HL-60 (cell line): Measurements from ENCODE around the gene PGAP1.

ENCODE experiments used
- DNase-seq, 2 experiments: peaks; one replicate each; pipeline ENCODE4 v3.0.0-alpha.2; 2010 to 2020; ENCODE audit warnings: low read depth in 1 of 2, low spot score in 1 of 2
- H3K27ac ChIP-seq: fragments of 250-450 bp; sonication (Bioruptor Pico); replicated peaks from 2 replicates; pipeline ENCODE4 v1.5.1; 2020; ENCODE audit warnings: mild to moderate bottlenecking, moderate library complexity
- H3K27me3 ChIP-seq: fragments of 250-450 bp; sonication (Bioruptor Pico); 2 replicates; pipeline ENCODE4 v1.5.1; 2021; ENCODE audit warnings: mild to moderate bottlenecking, moderate library complexity; ENCODE audit not compliant: insufficient read depth, poor library complexity, severe bottlenecking
- H3K4me3 ChIP-seq: replicated peaks from 2 replicates; pipeline ENCODE4 v1.5.1; 2011; ENCODE audit warnings: mild to moderate bottlenecking, control low read depth, low read length; ENCODE audit not compliant: insufficient read depth
- CTCF ChIP-seq: IDR thresholded peaks from one replicate; pipeline ENCODE4 v1.5.1; 2011; ENCODE audit warnings: low read length, control low read depth, inconsistent platforms; ENCODE audit not compliant: insufficient read depth
- GABPA ChIP-seq: IDR thresholded peaks from 2 replicates; pipeline ENCODE4 v1.6.1; 2012; ENCODE audit warnings: low read depth
- POLR2AphosphoS5 ChIP-seq: IDR thresholded peaks from 2 replicates; pipeline ENCODE4 v1.6.1; 2012; ENCODE audit warnings: low read depth
- REST ChIP-seq: IDR thresholded peaks from 2 replicates; pipeline ENCODE4 v1.6.1; 2012; ENCODE audit warnings: low read depth; ENCODE audit not compliant: insufficient replicate concordance
- SPI1 ChIP-seq: IDR thresholded peaks from 2 replicates; pipeline ENCODE4 v1.6.1; 2012; ENCODE audit warnings: low read depth, mild to moderate bottlenecking, borderline replicate concordance

The PGAP1 gene

GRCh38 chr2:196854629-196855028, 71.9 kb downstream of the PGAP1 start:
- no peaks in the 10 kb centered on the region for H3K27me3 ChIP-seq
- H3K27ac ChIP-seq = no peak overlapping the region
- no peak overlapping the region for H3K4me3 ChIP-seq
- TF ChIP-seq POLR2AphosphoS5 (no peak), GABPA (no peak), SPI1 (no peak), CTCF (no peak), REST (no peak)
- DNase-seq = no peak

GRCh38 chr2:196853301-196854087, 73.0 kb downstream of the PGAP1 start:
- Histone ChIP-seq H3K4me3 (no peak overlapping the region), H3K27me3 (no peaks in the 10 kb centered on the region), H3K27ac (no peak overlapping the region)
- TF ChIP-seq GABPA = no peak
- no peak for TF ChIP-seq POLR2AphosphoS5
- TF ChIP-seq SPI1 = no peak
- TF ChIP-seq REST = no peak
- no peak for TF ChIP-seq CTCF
- no peak for DNase-seq

GRCh38 chr2:196851088-196851487, 75.4 kb downstream of the PGAP1 start:
- Histone ChIP-seq H3K27ac (no peak overlapping the region), H3K27me3 (no peaks in the 10 kb centered on the region), H3K4me3 (no peak overlapping the region)
- TF ChIP-seq POLR2AphosphoS5 (no peak), GABPA (no peak), REST (no peak), CTCF (no peak), SPI1 (no peak)
- no peak for DNase-seq
